ENCODE results near the gene EFCAB6. TPM values are rescaled to one million over a fixed set of nuclear protein-coding genes. Genes with fewer than 3 reads are reported as not detected.

The EFCAB6 gene
- total and polyA plus RNA-seq, 2 of the 13 experiments (the other 11 are each of a cell fraction or from before 2014, with no cell fraction given): not detected

GRCh38 chr22:43481568-43482317 lies 330.4 kb downstream of the EFCAB6 start:
- 39% methylated on average over 18 of the region's 18 CpGs for WGBS (ENCODE audit: low lambda C conversion rate)
- FAIRE-seq: no peak
- no peak overlapping the region for H3K9ac ChIP-seq (ENCODE audit: insufficient read depth, low read depth, low read length)
- TF ChIP-seq ZFP37 (CRISPR knock-in tag; IDR thresholded peaks at IDR 0.05; ENCODE audit: borderline replicate concordance): no peak
- no peak for TF ChIP-seq IRX3 (CRISPR knock-in tag; IDR thresholded peaks at IDR 0.05; ENCODE audit: borderline replicate concordance, low read depth)
- TF ChIP-seq SMC3 (IDR thresholded peaks at IDR 0.05; ENCODE audit: low read length): peak; percentile 17; the same call in 1 of the 2 replicates
- no peak for TF ChIP-seq JARID2 (CRISPR knock-in tag; IDR thresholded peaks at IDR 0.05; ENCODE audit: insufficient replicate concordance)
- TF ChIP-seq ZNF672 (CRISPR knock-in tag; IDR thresholded peaks at IDR 0.05): no peak
- TF ChIP-seq THAP9 (CRISPR knock-in tag; IDR thresholded peaks at IDR 0.05; ENCODE audit: borderline replicate concordance): no peak
- no peak for TF ChIP-seq POLR2AphosphoS2 (IDR thresholded peaks at IDR 0.05; ENCODE audit: low read depth, low read length)
- TF ChIP-seq ARID4A (CRISPR knock-in tag; IDR thresholded peaks at IDR 0.05; ENCODE audit: borderline replicate concordance): no peak
- peak; percentile 72 for TF ChIP-seq CTCF (CRISPR knock-in tag; IDR thresholded peaks at IDR 0.05)
- TF ChIP-seq ZSCAN25 (CRISPR knock-in tag; IDR thresholded peaks at IDR 0.05): no peak

More at GRCh38 chr22:43481568-43482317, 330.4 kb downstream of the EFCAB6 start:
- POLR2A ChIA-PET: no interaction called here
- CTCF ChIA-PET (ENCODE audit: low intra/inter-chr PET ratio, low total read pairs): interaction anchor here (2.8 kb wide), 1 partner anchor 93 kb away, joined by 11 read pairs; no protein-coding TSS in a partner anchor
- peaks cover 0 to 6% of the 10 kb centered on the region in 2 experiments; a peak in 3 of 5 replicates for H3K27me3 ChIP-seq (ENCODE audit: control insufficient read depth in 1 of 2, insufficient read depth in 2 of 2, low read length in 2 of 2)
- H3K27ac ChIP-seq (ENCODE audit: extremely low read length, insufficient read depth, low read length): no peak overlapping the region
- DNase-seq (ENCODE audit: low spot score) (peak; percentile 18), ATAC-seq (peak; percentile 46)
- in situ Hi-C loops (cut with HindIII; ENCODE audit: extremely low pct_ligation_motif_present, low pct_unique_long_range_greater_than_20kb): loop anchor here (5.0 kb wide), 1 partner anchor 94 kb away; no protein-coding TSS in a partner anchor
- H3K36me3 ChIP-seq (replicated peaks in 1 of 2; ENCODE audit: control insufficient read depth in 1 of 2, insufficient read depth in 2 of 2, low read length in 2 of 2): no peaks in the 10 kb centered on the region
- no peak overlapping the region for H3K4me2 ChIP-seq (ENCODE audit: low read depth, low read length)
- no TSS peak for BruUV-seq (replicated peaks)
- no peaks in the 10 kb centered on the region for H3K79me2 ChIP-seq (ENCODE audit: insufficient read depth, low read length)
- H3K4me3 ChIP-seq (replicated peaks in 1 of 3; ENCODE audit: insufficient read depth in 1 of 3, low read depth in 2 of 3, low read length in 3 of 3): no peak overlapping the region
- H3K4me1 ChIP-seq (ENCODE audit: insufficient read depth, low read length): no peaks in the 10 kb centered on the region
- H4K20me1 ChIP-seq (ENCODE audit: insufficient read depth, low read length): no peaks in the 10 kb centered on the region
- H2AFZ ChIP-seq (ENCODE audit: low read length): no peak overlapping the region
- H3K9me3 ChIP-seq (ENCODE audit: low read length): no peaks in the 10 kb centered on the region
- intact Hi-C loops (cut with micrococcal nuclease; ENCODE audit: unreplicated experiment): loop anchor here (1.0 kb wide), 1 partner anchor 93 kb away; no protein-coding TSS in a partner anchor

All from HepG2 (cell line).